OCI-LY7 (cell line): ENCODE results near the gene EEF1AKMT3. TPM values are rescaled to one million over a fixed set of nuclear protein-coding genes. Genes with fewer than 3 reads are reported as not detected.

Source experiments
- BruUV-seq: library from RNA; stranded (reverse); fragments of 400-500 nt; replicated peaks from 2 replicates; lab custom pipeline; 2021; lab: Mats Ljungman, UMichigan
- CTCF ChIA-PET: fragments of 300-600 bp; sonication (Branson Sonifier 250); formaldehyde crosslinking; loops from one replicate; lab custom pipeline; 2022; ENCODE audit warnings: antibody characterized with exemption; ENCODE audit not compliant: unreplicated experiment; lab: Charles Lee
- POLR2A ChIA-PET: fragments of 300-600 bp; sonication (Branson Sonifier 250); formaldehyde crosslinking; loops from one replicate; lab custom pipeline; 2022; ENCODE audit warnings: antibody characterized with exemption; lab: Charles Lee
- DNase-seq: peaks from one replicate; pipeline ENCODE4 v3.0.0-alpha.2; 2015; ENCODE audit warnings: low spot score
- H2AFZ ChIP-seq: fragments of 200-600 bp; sonication (generic), shearing (Covaris generic); 2 replicates; pipeline ENCODE4 v1.6.1; 2014; ENCODE audit warnings: mild to moderate bottlenecking, antibody characterized with exemption, low read length, moderate library complexity
- H3K27ac ChIP-seq: fragments of 200-600 bp; sonication (generic); 2 replicates; pipeline ENCODE4 v1.5.1; 2014; ENCODE audit warnings: mixed run types, low read depth, mild to moderate bottlenecking, moderate library complexity, low read length, inconsistent platforms; ENCODE audit not compliant: poor library complexity, severe bottlenecking
- H3K36me3 ChIP-seq: fragments of 200-600 bp; sonication (generic); 2 replicates; pipeline ENCODE4 v1.6.1; 2014; ENCODE audit warnings: mild to moderate bottlenecking, antibody characterized with exemption, low read length, moderate library complexity, mixed read lengths; ENCODE audit not compliant: insufficient read depth
- H3K4me1 ChIP-seq: fragments of 200-600 bp; sonication (generic); 2 replicates; pipeline ENCODE4 v1.5.1; 2014; ENCODE audit warnings: mild to moderate bottlenecking, low read length; ENCODE audit not compliant: insufficient read depth, poor library complexity, severe bottlenecking
- H3K4me2 ChIP-seq: fragments of 200-600 bp; sonication (generic); 2 replicates; pipeline ENCODE4 v1.6.1; 2014; ENCODE audit warnings: mild to moderate bottlenecking, low read length
- H3K4me3 ChIP-seq: fragments of 200-600 bp; sonication (generic); 2 replicates; pipeline ENCODE4 v1.5.1; 2014; ENCODE audit warnings: mild to moderate bottlenecking, low read depth, low read length; ENCODE audit not compliant: poor library complexity, severe bottlenecking
- H3K79me2 ChIP-seq: fragments of 200-600 bp; sonication (generic); 2 replicates; pipeline ENCODE4 v1.6.1; 2016; ENCODE audit warnings: low read depth, mild to moderate bottlenecking, low read length, moderate library complexity, mixed read lengths; ENCODE audit not compliant: insufficient read depth
- H3K9me2 ChIP-seq: fragments of 200-600 bp; sonication (generic); 2 replicates; pipeline ENCODE4 v1.6.1; 2016; ENCODE audit warnings: mild to moderate bottlenecking, low read length, mixed read lengths; ENCODE audit not compliant: insufficient read depth
- H3K9me3 ChIP-seq: fragments of 200-600 bp; sonication (generic); 2 replicates; pipeline ENCODE4 v1.6.1; 2014; ENCODE audit warnings: mild to moderate bottlenecking, mixed run types, low read length, mixed read lengths
- H4K20me1 ChIP-seq: fragments of 200-600 bp; sonication (generic); 2 replicates; pipeline ENCODE4 v1.6.1; 2014; ENCODE audit warnings: mild to moderate bottlenecking, antibody characterized with exemption, low read length, moderate library complexity, mixed read lengths; ENCODE audit not compliant: insufficient read depth
- CTCF ChIP-seq: fragments of 200-600 bp; sonication (generic); conservative IDR thresholded peaks from 2 replicates; pipeline ENCODE4 v1.5.1; 2014; ENCODE audit warnings: mild to moderate bottlenecking, antibody characterized with exemption, low read length, moderate library complexity, mixed read lengths
- EZH2phosphoT487 ChIP-seq: fragments of 200-600 bp; sonication (generic); IDR thresholded peaks from 2 replicates; pipeline ENCODE4 v1.6.1; 2018; ENCODE audit warnings: low read depth, borderline replicate concordance, mild to moderate bottlenecking, mixed run types, antibody characterized with exemption, low read length, moderate library complexity, mixed read lengths
- intact Hi-C: fragments of 100-400 bp; cut with micrococcal nuclease; formaldehyde crosslinking; loops from one replicate; pipeline ENCODE4 v1.10.0; 2022; ENCODE audit not compliant: unreplicated experiment
- total RNA-seq, 2 experiments: library from RNA; depleted of rRNA in 1 of 2; stranded (reverse); fragments of >200 nt in 1 of 2; shearing (Covaris generic) in 1 of 2; gene quantifications; 2 replicates each; pipeline ENCODE4 v1.2.3, GENCODE V29; 2014 to 2022

EEF1AKMT3 gene
- total RNA-seq, 2 experiments from 2014 or later = 3.4 to 6.3 TPM

GRCh38 chr12:57751788-57752667, 20.4 kb upstream of the EEF1AKMT3 start, which contains the start of gene CDK4:
TSS of gene CDK4 (minus strand) at chr12:57752310. CDS start at chr12:57751717, 593 bp downstream.
- ChIA-PET POLR2A (interaction anchor here (0.7 to 1.0 kb wide), 5 partner anchors 19 to 1024 kb away, joined by 3 read pairs; no protein-coding TSS in a partner anchor), CTCF (interaction anchor here (0.5 to 0.9 kb wide), 2 partner anchors 122 to 189 kb away, joined by 3 to 4 read pairs; no protein-coding TSS in a partner anchor)
- TF ChIP-seq EZH2phosphoT487 = no peak
- no peak for TF ChIP-seq CTCF
- H3K4me2 ChIP-seq = peak within 1 kb of the TSS; percentile 89
- no peaks in the 10 kb centered on the region for H3K9me3 ChIP-seq
- H3K9me2 ChIP-seq = no peaks in the 10 kb centered on the region
- H4K20me1 ChIP-seq = no peaks in the 10 kb centered on the region
- H3K4me3 ChIP-seq = peak within 1 kb of the TSS; percentile 92
- H3K27ac ChIP-seq = peak within 1 kb of the TSS; percentile 42
- intact Hi-C loops = loop anchor here (5.0 kb wide), 2 partner anchors 230 to 510 kb away; partner anchors contain the start of genes DDIT3 and MBD6
- BruUV-seq = TSS peak; percentile 80
- peaks cover 44% of the 10 kb centered on the region for H3K36me3 ChIP-seq
- peaks cover 39% of the 10 kb centered on the region for H3K4me1 ChIP-seq
- DNase-seq = peak; percentile 100
- H3K79me2 ChIP-seq = peaks cover 32% of the 10 kb centered on the region
- H2AFZ ChIP-seq = peak within 1 kb of the TSS; percentile 43; the same call in 1 of the 2 replicates

GRCh38 chr12:57752668-57753000, 19.8 kb upstream of the EEF1AKMT3 start:
- TF ChIP-seq CTCF (no peak), EZH2phosphoT487 (no peak)
- Histone ChIP-seq H3K4me2 (peak overlapping the region; percentile 81), H3K9me3 (no peaks in the 10 kb centered on the region), H3K27ac (peak overlapping the region; percentile 36), H3K4me3 (peak overlapping the region; percentile 46), H3K9me2 (no peaks in the 10 kb centered on the region), H2AFZ (peak overlapping the region; percentile 43; the same call in 1 of the 2 replicates), H3K36me3 (peaks cover 42% of the 10 kb centered on the region), H4K20me1 (no peaks in the 10 kb centered on the region), H3K79me2 (peaks cover 32% of the 10 kb centered on the region), H3K4me1 (peaks cover 43% of the 10 kb centered on the region)
- ChIA-PET CTCF (interaction anchor here (0.9 kb wide), 1 partner anchor 122 kb away, joined by 3 read pairs; no protein-coding TSS in a partner anchor), POLR2A (interaction anchor here (1.0 kb wide), 1 partner anchor 167 kb away, joined by 3 read pairs; no protein-coding TSS in a partner anchor)
- intact Hi-C loops = loop anchor here (5.0 kb wide), 2 partner anchors 230 to 510 kb away; partner anchors contain the start of genes DDIT3 and MBD6
- DNase-seq = no peak
- BruUV-seq = no TSS peak
